Lung (tissue), 12 donors: ENCODE measurements around the gene FSIP1. TPM values are rescaled to one million over a fixed set of nuclear protein-coding genes. Genes with fewer than 3 reads are reported as not detected.

ENCODE experiments used
- ATAC-seq: fragments of 200-7000 bp; cut with Tn5 transposase; one replicate; pipeline ENCODE4 v1.9.1; 2020; ENCODE audit warnings: moderate number of reproducible peaks; ENCODE audit not compliant: insufficient read depth, low FRiP score
- DNase-seq, 3 donors: peaks; one replicate each; pipeline ENCODE4 v3.0.0-alpha.2; 2013 to 2017
- H3K27ac ChIP-seq, 2 donors: one replicate each; pipeline ENCODE4 v1.5.1; 2013; ENCODE audit warnings: mild to moderate bottlenecking in 2 of 2, moderate library complexity in 2 of 2, control low read depth in 1 of 2, inconsistent platforms in 1 of 2, low read depth in 1 of 2, low read length in 1 of 2
- H3K27me3 ChIP-seq, 3 donors: one replicate each; pipeline ENCODE4 v1.5.1; 2013; ENCODE audit warnings: low read length in 2 of 3; ENCODE audit not compliant: control insufficient read depth in 3 of 3, insufficient read depth in 3 of 3
- H3K36me3 ChIP-seq, 4 donors: one replicate each; pipeline ENCODE4 v1.5.1; 2013; ENCODE audit warnings: low read length in 4 of 4, mild to moderate bottlenecking in 1 of 4, moderate library complexity in 1 of 4; ENCODE audit not compliant: control insufficient read depth in 4 of 4, insufficient read depth in 4 of 4
- H3K4me1 ChIP-seq, 5 donors: one replicate each; pipeline ENCODE4 v1.5.1; 2013; ENCODE audit warnings: low read length in 5 of 5, mild to moderate bottlenecking in 2 of 5, moderate library complexity in 1 of 5; ENCODE audit not compliant: control insufficient read depth in 5 of 5, insufficient read depth in 5 of 5
- H3K4me3 ChIP-seq: one replicate; pipeline ENCODE4 v1.5.1; 2013; ENCODE audit warnings: mild to moderate bottlenecking, control low read depth, moderate library complexity
- H3K9ac ChIP-seq, 2 donors: one replicate each; pipeline ENCODE4 v1.5.1; 2013; ENCODE audit warnings: low read length in 2 of 2, control low read depth in 1 of 2; ENCODE audit not compliant: insufficient read depth in 1 of 2
- H3K9me3 ChIP-seq, 4 donors: one replicate each; pipeline ENCODE4 v1.5.1; 2013; ENCODE audit warnings: low read length in 3 of 4, mild to moderate bottlenecking in 1 of 4, moderate library complexity in 1 of 4; ENCODE audit not compliant: control insufficient read depth in 4 of 4, insufficient read depth in 3 of 4
- WGBS, 2 donors: extraction: QIAGEN DNeasy Blood & Tissue Kit; methylation state at CpG; one replicate each; pipeline ENCODE4 v1.1.7; 2013; 5-methylcytosine and 5-hydroxymethylcytosine counted together
- polyA plus RNA-seq, 2 donors: library from polyadenylated mRNA; stranded (reverse); fragments of 200-250 nt; gene quantifications; one replicate each; pipeline ENCODE4 v1.2.1, GENCODE V29; 2013
- total RNA-seq, 2 donors: library from RNA; depleted of rRNA in 1 of 2; stranded (reverse); fragments of >200 nt in 1 of 2; gene quantifications; one replicate each; pipeline ENCODE4 v1.2.1, GENCODE V29; 2014 to 2021
- TF ChIP-seq, protein P1 (sequence below): IDR thresholded peaks from 2 replicates; pipeline ENCODE4 v1.5.1; 2012; ENCODE audit warnings: mild to moderate bottlenecking; ENCODE audit errors: control extremely low read depth, extremely low read depth
- donor health status: control.
- donor health status: control.
- donor health status: Bipolar disorder and iron deficiency.
- donor health status: healthy.
- donor health status: DM: yes; HTN: yes; CAD: no.

Gene FSIP1
- total and polyA plus RNA-seq, 4 donors: 0.35 to 2.2 (median 0.98) TPM

DNA sequence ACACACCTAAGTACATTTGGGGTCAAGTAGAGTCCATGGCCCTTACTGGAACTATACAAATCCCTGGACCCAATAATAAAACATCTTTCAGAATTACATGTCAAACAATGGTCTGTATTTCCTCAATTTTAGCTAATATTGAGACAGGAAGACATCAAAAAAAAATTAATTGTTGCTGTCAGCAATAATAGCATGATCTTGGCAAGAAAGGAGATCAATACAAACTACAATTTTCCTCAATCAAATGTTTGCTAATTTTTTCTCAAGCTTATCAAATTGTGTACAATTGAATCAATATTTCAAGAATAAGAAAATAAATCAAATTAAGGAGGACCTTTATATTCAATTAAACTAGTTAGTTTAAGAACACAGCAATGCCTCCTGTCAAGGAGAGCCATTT, 62.6 kb downstream of the FSIP1 start:
- no peaks in the 10 kb centered on the region for H3K4me1 ChIP-seq
- no peaks in the 10 kb centered on the region for H3K27me3 ChIP-seq
- ATAC-seq (no peak), DNase-seq (no peak)
- TF ChIP-seq, protein P1, sequence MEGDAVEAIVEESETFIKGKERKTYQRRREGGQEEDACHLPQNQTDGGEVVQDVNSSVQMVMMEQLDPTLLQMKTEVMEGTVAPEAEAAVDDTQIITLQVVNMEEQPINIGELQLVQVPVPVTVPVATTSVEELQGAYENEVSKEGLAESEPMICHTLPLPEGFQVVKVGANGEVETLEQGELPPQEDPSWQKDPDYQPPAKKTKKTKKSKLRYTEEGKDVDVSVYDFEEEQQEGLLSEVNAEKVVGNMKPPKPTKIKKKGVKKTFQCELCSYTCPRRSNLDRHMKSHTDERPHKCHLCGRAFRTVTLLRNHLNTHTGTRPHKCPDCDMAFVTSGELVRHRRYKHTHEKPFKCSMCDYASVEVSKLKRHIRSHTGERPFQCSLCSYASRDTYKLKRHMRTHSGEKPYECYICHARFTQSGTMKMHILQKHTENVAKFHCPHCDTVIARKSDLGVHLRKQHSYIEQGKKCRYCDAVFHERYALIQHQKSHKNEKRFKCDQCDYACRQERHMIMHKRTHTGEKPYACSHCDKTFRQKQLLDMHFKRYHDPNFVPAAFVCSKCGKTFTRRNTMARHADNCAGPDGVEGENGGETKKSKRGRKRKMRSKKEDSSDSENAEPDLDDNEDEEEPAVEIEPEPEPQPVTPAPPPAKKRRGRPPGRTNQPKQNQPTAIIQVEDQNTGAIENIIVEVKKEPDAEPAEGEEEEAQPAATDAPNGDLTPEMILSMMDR: no peak
- H3K27ac ChIP-seq: no peak overlapping the region
- no peak overlapping the region for H3K9ac ChIP-seq
- no peak overlapping the region for H3K4me3 ChIP-seq
- H3K9me3 ChIP-seq: no peaks in the 10 kb centered on the region
- H3K36me3 ChIP-seq: no peaks in the 10 kb centered on the region

DNA sequence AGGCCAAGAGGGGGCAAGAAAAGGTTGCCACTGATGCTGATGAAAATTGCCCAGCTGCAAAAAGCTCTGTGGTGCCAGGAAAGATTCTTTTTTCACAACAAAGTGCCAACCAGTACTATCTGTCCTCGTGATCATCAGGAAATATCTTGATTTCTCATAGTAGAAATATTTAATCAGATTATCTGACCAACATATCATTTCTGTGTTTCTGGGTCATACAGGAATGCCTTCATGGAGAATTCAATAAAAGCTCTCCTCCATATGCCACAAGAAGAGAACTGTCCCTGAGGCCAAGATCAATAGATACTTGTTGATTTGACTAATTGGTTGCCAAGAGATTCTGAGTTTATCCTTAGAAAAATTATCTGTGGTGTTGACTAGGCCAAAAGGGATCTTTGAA, 63.5 kb downstream of the FSIP1 start:
- H3K27me3 ChIP-seq: no peaks in the 10 kb centered on the region
- TF ChIP-seq, protein P1: no peak
- H3K27ac ChIP-seq: no peak overlapping the region
- H3K4me1 ChIP-seq: no peaks in the 10 kb centered on the region
- DNase-seq (no peak), ATAC-seq (no peak)
- WGBS, 2 donors: 94 to 98% methylated on average over 1 of the region's 1 CpG
- H3K9ac ChIP-seq: no peak overlapping the region
- H3K36me3 ChIP-seq: no peaks in the 10 kb centered on the region
- H3K9me3 ChIP-seq: no peaks in the 10 kb centered on the region
- H3K4me3 ChIP-seq: no peak overlapping the region

DNA sequence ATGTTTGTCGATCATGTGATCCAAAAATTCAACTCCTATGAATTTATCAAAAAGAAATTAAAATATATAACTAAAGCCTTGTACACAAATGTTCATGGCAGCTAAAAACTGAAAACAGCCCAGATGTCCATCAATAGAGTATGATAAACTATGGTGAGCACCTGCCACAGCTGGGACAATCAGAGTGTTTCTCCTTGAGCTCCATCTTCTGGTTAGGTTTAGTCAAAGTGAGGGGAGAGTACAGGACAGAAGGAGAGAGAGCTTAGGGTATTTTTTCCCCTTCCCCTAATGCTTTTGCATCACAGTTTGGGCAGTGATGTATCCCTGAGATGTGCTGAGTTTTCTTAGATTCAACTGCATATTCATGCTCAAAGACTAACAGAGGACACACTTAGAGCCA, 65.5 kb downstream of the FSIP1 start:
- Histone ChIP-seq H3K4me1 (no peaks in the 10 kb centered on the region), H3K9me3 (no peaks in the 10 kb centered on the region), H3K27me3 (no peaks in the 10 kb centered on the region), H3K4me3 (no peak overlapping the region), H3K9ac (no peak overlapping the region), H3K27ac (no peak overlapping the region), H3K36me3 (no peaks in the 10 kb centered on the region)
- TF ChIP-seq, protein P1: no peak
- no peak for ATAC-seq
- no peak for DNase-seq
- 97 to 99% methylated on average over 1 of the region's 1 CpG for WGBS, 2 donors

DNA sequence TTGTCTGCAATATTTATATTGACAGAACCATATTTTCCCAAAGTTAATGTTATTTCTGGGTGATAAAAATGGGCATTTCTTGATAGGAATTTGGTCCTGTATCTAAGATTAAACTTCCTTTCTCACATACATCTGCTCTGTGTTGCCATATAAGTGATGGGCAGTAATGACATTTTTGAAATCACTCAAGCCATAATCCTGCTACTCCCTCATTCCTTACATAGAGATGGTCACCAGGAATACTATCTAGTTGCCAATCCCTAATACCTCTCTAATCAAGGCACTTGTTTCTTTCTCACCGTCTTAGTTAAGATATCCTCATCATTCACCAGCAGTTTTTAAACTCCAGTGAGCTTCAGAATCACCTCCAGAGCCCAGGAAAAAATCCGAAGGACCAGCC, 68.4 kb downstream of the FSIP1 start:
- no peaks in the 10 kb centered on the region for H3K9me3 ChIP-seq
- no peaks in the 10 kb centered on the region for H3K4me1 ChIP-seq
- DNase-seq: no peak
- TF ChIP-seq, protein P1: no peak
- no peak for ATAC-seq
- no peak overlapping the region for H3K9ac ChIP-seq
- H3K36me3 ChIP-seq: peaks cover 0 to 2% (median 0%) of the 10 kb centered on the region in 4 donors
- H3K27ac ChIP-seq: no peak overlapping the region
- H3K4me3 ChIP-seq: no peak overlapping the region
- H3K27me3 ChIP-seq: no peaks in the 10 kb centered on the region
- WGBS, 2 donors: 93 to 95% methylated on average over 2 of the region's 2 CpGs
